Femur (tissue), 1 donor: ENCODE measurements around the gene FOXO3.
A peak's percentile ranks its signal among the peaks of the same experiment; 100 is the strongest.
"Not testable (repeated sequence)": the region's sequence is repeated elsewhere in the genome, so short reads cannot be mapped to it uniquely, and the experiment has no call there.

Source experiments
- DNase-seq: peaks from one replicate; pipeline ENCODE4 v3.0.0-alpha.2; 2017

FOXO3 gene

DNA sequence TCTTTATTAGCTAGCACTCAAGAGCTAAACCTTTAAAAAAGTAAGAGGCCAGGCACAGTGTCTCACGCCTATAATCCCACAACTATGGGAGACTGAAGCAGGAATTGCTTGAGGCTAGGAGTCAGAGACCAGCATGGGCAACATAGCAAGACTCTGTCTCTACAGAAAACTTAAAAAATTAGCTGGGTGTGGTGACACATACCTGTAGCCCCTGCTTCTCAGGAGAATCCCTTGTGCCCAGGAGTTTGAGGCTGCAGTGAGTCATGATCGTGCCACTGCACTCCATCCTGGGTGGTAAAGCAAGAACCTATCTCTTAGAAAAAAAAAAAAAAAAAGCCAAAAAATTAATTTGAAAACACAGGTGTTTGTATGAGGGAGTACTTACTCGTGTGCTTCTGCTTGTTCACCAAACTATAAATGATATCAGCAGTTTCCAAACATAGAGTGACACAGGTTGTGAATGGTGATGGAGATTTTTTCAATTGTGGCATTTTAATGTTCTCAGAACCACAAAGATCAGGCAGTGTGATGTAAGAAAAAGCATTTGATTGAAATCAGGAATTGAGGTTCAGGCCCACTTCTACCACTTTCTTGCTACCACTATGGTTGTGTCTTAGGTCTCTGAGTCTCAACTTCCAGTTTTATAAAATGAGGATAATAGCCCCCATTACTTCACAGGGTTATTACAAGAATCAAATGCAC is 104.9 kb downstream of the FOXO3 start:
- DNase-seq: no peak

DNA sequence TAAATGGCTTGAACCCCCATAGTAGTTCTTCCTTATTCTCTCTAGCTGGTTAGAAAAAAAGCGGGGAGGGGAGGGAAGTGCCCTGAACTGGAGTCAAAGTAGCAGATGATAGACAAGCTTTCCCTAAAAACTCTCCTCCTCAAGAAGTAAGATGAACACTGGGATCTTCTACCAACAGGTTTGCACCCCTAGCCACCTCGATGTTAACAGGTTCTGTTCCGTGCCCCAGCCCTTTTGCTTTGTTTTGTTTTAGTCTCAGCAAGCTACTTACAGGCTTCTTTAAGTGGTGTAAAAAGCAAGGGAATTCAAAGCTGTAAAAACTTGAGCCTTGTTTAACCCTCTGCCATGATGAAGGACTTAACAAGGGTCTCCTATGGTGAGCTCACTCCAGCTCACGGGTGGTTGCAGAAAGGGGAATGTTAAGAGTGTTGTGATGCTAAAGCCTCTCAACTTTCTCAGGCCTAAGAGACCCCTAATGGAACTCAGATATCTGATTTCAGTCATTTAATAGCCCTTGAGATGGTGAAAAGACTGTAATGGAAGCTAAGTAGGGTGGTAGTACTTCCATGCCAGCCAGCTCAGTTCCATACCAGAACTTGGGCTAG is 106.0 kb downstream of the FOXO3 start:
- DNase-seq: no peak

DNA sequence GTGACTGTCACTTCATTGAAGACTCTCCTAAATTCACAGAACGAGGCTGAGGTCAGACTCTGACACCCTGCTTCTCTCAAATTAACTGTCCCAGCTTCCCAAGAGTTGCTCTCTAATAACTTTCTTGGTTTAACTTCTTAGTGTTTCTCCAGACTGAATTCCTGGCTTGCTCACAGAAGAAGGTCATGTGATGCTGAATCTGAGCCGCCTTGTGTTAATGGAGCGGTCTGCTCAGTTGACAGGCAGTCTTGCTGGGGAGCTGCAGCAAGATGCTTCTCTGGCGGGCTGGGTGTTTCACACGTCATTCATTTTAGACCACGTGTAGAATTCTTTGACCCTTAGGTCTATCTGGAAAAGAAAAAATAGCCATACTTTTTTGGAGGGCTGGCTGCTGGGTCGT is 107.3 kb downstream of the FOXO3 start:
- no peak for DNase-seq

DNA sequence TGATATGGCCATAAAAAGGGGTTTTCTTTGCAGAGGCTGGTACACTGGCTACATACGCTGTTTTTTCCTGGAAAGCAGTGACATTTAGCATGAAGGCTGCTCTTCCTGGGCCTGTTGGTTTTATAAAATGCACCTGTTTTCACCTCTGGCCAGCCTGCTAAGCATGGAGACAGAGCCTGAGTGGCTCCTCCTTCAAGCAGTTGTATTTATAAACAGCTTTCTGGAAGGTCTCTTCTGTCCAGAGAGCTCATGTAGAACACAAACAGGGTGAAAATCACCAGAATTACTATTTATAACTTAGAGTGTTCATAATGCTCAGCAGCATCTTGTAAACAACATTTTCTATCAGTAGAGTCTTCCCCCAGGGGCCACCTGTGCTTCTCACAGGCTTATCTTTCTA is 109.0 kb downstream of the FOXO3 start:
- DNase-seq: no peak

DNA sequence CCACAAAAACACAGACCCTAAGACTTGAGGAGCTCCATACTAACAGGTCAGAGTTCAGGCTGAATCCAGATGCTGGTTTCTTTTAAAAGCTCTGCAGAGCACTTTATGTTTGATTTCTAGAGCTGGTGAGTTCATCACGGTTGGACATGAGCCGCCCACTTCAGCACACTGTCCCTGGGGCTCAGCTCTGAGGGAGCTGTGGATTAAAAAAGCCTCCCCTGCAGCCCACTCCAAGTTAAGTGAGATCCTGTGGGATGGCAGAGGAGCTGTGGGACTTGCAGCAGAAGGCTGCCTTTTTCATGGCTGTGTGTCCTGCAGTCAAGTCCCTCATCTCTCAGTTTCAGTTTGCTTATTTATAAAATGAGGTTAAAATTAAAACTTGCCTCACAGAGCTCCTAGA is 110.5 kb downstream of the FOXO3 start:
- no peak for DNase-seq

DNA sequence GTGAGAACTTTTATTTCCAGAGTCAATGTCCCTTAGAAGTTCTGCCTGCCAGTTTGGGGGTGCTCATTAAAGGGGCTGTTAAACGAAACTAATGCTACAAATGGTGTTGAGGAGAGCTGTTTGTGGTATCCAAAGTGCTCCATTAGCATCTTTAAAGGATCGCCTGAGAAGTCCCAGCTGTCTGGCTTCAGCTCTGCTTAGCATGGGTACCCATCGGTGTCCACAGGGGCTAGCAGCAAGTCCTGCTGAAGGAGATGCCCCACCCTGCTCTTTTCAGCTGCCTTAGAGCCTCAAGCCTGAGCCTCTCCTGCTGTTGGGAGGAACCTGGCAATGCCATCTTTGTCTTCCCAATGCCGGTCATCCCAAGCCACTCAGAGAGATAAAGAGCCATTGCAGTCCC is 111.1 kb downstream of the FOXO3 start:
- no peak for DNase-seq

DNA sequence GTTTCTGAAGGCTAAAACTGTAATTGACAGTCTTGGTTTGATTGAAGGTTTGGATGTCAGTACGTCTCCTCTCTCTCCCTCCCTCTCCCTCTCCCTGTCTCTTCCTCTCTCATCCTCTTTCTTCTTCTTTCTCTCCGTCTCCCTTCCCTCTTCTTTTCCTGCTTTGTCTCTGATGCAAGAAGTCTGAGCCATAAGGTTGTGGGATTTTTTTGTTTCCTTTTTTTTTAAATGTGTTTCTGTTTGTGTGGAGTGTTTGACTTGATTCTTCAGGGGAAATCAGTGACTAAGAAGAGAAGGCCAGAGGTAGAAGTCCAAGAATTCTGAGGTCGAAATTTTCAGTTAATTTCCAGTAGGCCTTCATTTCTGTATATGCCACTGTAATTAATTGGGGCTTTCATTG is 111.9 kb downstream of the FOXO3 start:
- DNase-seq: no peak

DNA sequence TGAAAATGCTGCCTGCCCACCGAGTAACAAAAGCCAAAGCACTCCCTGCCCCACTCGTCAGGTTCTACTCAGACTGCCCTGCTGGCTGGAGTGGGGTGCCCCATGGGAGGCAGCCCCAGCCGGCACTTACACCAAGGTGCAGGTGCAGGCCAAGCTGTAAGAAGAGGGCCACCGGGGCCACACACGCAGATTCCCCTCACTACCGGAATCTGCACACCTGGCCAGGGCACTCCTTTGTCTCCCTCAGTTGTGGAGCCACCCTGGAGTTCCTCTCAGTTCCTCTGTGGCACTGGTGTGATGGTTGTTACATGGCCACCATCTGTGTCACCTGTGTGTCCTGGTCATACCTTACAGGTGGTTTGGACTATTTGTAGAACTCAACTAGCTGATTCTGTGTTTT is 112.4 kb downstream of the FOXO3 start:
- no peak for DNase-seq

DNA sequence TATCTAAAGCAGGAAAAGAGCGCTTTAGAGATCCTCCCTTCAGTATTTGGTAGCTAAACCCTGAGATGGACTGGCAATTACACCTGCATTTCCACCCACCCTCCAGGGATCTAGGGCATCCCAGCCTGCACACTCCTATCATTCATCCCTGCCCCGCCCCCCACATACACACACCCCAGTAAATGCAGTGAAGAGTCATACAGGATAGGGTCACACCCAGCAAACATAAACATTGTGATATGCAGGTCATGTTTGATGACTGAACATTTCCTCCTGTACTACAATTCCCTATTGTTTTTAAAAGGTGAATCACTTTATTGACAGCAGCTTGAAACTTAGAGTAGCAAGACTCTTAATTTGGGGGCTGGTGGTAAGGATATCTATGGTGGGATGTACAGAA is 112.9 kb downstream of the FOXO3 start:
- no peak for DNase-seq

DNA sequence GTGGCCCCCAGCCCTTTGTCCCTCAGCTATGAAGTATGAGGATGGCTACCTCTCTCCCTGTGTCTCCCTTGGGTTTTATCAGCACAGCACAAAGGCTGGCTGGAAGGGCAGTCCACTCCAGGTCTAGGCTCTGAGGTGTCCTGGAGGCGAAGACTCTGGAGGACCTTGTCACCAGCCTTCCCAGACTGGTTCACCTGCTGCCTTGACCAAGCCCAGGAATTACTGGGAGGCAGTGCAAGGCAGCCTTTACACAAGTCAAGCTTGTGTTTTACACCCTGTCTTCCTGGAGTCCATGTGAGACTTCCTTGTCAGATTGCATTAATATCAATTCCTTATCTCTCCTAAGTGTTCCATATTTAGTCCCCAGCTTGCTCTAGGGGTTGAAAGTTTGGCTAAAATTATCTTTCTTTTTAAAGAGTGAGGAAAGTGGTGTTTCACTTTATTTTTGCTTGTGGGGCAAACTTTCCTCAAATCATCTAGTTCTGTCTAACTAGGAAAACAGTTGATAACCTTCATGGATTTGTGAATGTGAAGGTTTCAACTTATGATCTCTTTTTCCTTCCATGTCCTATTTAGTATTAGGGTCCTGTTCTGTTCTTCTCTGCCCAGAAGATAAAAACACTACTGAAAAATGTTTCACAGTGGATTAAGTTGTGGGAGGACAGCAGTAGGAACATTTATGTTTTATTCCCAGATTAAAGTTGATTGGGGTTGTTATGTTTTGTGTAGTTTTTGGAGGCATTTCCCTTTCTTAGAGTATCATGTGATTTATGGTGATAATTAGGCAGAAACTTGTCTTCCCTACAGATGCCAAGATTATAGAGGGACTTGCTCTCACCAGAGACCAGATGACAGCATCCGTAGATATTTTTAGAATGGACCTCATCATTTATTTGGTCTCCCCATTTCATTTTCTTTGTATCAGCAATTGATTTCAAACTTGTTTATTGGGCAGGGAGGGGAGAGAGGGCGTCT is 114.8 kb downstream of the FOXO3 start:
- DNase-seq: no peak

DNA sequence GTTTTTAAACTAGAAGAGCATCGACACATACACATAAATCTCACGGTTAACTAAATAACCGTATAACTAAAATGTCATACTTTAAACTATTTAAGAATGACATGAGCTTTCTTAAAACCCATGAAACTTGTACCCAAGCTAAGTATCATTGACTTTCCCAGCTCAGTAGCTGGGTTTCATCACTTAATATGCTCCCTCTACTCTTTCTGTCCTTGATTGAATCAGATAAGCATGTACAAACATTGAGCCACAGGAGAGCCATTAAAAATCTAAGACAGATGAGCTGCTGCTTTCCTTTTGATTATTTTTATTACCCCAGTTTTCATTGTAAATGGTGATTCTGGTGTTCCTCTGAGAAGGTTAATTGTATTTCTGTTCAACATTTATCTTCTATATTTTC is 115.8 kb downstream of the FOXO3 start:
- no peak for DNase-seq

DNA sequence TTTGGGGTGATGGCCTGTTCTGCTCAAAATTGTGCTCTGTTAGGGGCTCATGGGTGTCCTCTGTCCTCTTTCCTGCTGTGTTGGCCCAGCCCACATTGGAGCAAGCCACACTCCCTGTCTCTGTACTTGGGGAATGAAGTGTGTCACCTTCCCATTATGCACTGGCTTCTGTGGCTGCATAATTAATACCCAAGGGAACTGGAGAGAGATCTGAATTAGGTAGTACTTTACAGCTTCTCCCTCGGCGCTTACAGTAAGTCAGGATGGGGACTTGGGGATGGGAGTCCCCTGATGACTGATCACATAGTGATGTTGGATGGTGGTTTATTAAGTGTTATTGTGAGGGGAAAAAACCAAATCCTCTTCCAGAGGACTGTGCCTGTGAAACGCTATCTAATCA is 116.6 kb downstream of the FOXO3 start:
- DNase-seq: no peak

DNA sequence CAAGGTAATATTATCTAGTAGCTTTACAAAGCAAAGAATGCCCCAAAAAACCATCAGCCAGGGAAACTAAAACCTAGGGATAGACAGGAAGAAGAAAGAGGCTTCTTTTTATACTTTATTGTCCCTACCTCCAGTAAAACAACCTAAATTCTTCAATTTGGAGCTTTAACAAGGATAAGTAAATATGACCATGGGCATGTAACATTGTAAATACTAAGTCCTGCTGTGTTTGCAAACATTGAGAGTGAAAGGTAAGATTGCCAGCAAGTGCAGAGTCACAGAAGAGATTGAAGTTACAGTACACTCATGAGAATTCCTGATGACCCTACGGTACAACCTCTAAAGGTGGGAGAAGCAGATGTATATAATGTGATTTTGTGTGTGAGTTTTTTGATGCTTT is 117.2 kb downstream of the FOXO3 start:
- DNase-seq: no peak

DNA sequence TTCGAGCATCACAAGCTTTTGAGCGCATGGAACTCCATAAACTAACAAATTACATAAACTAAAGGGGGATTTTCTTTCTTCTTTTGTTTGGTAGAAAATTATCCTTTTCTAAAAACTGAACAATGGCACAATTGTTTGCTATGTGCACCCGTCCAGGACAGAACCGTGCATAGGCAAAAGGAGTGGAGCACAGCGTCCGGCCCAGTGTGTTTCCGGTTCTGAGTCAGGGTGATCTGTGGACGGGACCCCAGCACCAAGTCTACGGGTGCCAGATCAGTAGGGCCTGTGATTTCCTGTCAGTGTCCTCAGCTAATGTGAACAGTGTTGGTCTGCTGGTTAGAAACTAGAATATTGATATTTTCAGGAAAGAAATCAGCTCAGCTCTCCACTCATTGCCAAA is 119.6 kb downstream of the FOXO3 start:
- DNase-seq: not testable (repeated sequence)

DNA sequence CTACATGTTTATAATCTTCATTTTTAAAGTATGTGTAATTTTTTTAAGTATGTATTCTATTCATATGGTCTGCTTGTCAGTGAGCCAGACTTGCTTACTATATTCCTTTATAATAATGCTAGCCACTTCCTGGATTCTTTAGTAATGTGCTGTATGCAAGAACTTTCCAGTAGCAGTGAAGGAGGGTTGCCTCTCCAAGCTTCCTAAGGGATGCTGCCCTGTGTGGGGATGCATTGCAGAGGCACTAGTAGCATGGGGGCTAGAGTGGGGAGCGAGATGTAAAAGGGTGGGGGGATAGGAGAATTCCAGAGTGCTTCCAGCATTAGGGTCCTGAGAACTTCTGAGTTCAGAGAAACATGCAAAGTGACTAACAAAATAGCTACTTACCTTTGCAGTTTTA is 121.0 kb downstream of the FOXO3 start:
- not testable (repeated sequence) for DNase-seq

DNA sequence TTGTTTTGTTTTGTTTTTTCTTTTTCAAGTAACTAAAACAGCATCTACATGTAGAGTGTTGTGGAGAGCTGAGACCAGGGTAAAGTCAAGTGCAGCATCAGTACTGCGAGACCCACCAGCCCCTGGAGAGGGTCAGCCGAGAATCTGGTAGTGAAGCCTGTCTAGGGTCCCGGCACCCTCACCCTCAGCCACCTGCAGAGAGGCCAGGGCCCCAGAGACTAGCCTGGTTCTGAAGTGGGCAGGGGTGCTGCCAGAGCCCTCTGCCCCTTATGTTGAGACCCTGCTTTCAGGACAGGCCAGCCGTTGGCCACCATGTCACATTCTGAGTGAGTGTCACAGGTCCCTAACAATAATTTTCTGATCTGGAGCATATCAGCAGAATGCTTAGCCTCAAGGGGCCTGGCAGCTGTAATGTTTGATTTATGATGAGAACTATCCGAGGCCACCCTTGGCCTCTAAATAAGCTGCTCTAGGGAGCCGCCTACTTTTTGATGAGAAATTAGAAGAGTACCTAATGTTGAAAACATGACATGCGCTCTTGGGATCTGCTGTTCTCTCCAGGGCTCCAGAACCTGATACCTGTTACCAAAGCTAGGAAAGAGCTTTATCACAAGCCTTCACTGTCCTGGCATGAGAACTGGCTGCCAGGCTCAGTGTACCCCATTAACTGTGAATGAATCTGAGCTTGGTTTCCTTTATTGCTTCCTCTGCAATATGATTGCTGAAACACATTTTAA is 121.8 kb downstream of the FOXO3 start:
- not testable (repeated sequence) for DNase-seq

DNA sequence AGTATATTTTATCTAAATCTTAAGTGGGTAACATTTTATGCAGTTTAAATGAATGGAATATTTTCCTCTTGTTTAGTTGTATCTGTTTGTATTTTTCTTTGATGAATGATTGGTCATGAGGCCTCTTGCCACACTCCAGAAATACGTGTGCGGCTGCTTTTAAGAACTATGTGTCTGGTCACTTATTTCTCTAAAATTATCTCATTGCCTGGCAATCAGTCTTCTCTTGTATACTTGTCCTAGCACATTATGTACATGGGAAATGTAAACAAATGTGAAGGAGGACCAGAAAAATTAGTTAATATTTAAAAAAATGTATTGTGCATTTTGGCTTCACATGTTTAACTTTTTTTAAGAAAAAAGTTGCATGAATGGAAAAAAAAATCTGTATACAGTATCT is 123.3 kb downstream of the FOXO3 start:
- not testable (repeated sequence) for DNase-seq

DNA sequence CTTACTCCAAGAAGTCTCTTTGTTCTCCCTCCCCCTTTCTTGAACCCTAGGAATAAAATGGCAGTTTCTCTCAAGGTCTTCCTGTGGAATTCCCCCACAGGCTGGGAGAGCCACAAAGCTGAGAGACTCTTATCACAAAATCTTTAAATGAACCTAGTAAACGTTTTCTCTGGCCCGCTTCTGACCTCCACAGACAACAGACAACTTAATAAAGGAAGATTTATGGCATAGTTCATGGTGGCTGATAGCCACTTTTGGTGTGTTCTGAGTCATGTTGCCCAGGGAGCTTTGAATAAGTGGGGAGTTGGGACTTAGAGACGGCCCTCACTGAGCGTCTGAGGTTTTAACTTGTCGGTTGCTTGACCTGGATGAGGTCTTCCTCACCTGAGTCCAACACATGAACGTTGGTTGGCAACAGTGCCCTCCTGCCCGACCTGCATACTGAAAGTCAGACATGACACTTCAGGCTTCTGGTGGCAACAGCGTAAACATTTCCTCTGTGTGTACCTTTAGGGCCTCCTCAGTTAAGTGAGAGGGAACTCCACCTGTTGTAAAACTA is 124.1 kb downstream of the FOXO3 start:
- DNase-seq: no peak

DNA sequence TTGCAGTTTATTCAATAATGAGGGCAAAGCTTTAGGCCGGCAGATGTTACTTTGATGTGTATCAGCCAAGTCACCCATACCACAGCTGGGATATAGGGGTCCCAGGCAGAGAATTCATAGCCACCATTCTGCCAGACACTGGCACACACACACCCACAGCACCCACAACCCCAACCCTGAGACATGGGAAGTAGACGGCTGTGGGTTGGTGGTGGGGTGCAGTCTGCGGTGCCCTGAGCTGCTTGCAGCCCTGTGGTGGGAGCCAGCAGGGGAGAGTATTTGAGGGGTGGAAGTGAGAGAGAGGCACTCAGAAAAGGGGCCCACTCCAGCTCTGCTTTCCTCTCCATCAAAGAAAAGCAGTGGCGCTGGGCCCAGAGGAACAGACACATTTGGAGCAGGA is 125.3 kb downstream of the FOXO3 start:
- DNase-seq: no peak

DNA sequence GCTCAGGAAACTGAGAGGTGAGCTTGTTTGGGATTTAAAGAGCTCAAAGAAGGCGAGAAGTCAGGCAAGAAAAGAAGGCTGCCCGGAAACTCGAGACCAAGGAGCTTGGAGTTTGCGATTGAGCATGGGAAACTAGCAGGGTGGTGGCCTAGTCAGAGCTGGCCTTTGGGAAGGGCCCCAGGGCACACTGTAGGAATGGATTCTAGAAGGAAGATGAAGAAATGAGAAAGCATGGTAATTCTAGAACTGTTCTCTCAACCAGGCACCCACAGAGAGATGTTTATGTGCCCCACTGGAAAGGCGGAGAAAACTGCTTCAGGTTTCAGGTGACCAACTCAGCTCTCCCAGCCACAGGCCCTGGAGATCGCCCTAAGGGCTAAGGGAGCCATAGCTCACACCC is 126.2 kb downstream of the FOXO3 start:
- DNase-seq: no peak

DNA sequence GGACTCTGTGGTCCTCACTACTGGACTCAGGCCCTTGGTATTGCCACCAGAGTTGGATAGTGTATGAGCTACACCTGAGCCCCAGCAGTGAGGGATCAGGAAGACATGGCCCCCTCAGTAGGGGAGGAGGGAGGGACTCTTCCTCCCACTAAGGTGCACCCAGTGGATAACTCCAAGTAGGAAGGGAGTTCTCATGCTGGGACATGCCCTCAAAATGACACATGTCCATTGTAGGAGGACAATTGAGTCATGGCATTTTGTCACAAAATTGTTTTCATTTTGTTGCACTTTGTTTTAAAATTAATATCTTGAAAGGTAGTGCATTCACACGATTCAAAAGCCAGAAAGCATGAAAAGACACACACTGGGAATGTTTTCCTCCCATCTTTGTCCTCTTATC is 127.2 kb downstream of the FOXO3 start:
- no peak for DNase-seq

DNA sequence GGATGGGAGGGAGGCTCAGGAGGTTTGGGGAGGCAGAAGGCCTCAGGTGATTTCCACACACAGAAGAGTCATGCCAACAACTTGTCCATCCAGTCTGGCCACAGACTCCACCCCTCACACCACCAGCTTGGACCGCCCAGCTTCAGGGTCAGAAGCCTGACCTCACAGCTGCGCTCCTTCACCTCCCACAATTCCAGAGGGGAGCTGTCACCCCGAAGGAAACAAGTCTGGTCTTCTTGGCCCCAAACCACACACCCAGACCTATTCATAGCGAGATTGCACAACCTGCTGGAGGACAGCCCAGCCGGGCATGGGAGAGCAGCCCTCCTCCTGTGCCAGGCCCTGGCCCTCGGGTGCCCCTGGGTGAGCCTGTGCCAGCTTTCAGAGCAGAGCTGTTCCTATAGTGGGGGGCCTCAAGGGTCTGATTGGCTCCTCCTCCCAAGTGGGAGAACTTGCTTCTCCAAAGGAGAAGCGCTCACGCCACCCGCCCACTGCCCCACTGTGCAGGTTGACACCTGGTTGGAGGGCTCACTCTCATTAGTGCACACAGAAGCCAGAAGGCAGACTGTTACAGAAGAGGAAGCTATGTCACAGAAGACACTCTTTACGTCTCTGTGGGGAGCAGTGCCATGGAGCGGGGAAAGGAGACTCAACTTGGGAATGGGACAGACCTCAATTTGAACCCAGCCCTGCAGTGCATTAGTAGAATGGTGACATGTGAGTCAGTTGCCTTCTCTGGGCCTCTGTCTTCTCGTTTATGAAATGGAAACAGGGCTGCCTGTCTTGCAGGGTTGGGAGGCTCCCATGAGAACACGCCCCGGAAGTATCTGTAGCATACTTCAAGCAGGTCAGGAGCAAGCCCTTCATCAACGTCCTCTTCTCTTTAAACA is 128.8 kb downstream of the FOXO3 start:
- DNase-seq: peak; percentile 60
